Prostate gland (tissue), 2 donors: Measurements from ENCODE around the gene C1D.

ENCODE experiments used
- CTCF ChIP-seq, 4 experiments: fragments of 200-600 bp in 2 of 4; fragments of 450-650 bp in 2 of 4; sonication (generic) in 2 of 4; IDR thresholded peaks; 1 replicate in 3 of 4; 2 replicates in 1 of 4; pipeline ENCODE4 v1.5.1; 2016 to 2019; ENCODE audit warnings: antibody characterized with exemption in 4 of 4, mild to moderate bottlenecking in 2 of 4, moderate library complexity in 2 of 4
- POLR2A ChIP-seq: fragments of 450-650 bp; IDR thresholded peaks from one replicate; pipeline ENCODE4 v1.6.1; 2016; ENCODE audit warnings: antibody characterized with exemption, mild to moderate bottlenecking

GRCh38 chr2:68099260-68099659 lies 36.5 kb upstream of the C1D start:
- TF ChIP-seq POLR2A, result no peak
- TF ChIP-seq CTCF (IDR thresholded peaks at IDR 0.05), result no peak
